ENCODE data around the gene PHF8. TPM values are rescaled to one million over a fixed set of nuclear protein-coding genes. Genes with fewer than 3 reads are reported as not detected.

The PHF8 gene
- polyA plus RNA-seq, 1 experiment = 9.7 TPM

- no peaks in the 10 kb centered on the region for H3K27me3 ChIP-seq (ENCODE audit: control insufficient read depth, insufficient read depth, low read length)
- H3K27ac ChIP-seq (ENCODE audit: low read depth, low read length) = no peak overlapping the region
- DNase-seq (ENCODE audit: low read depth, low spot score) = no peak
- ChIA-PET POLR2A (interaction anchor here (1.5 kb wide), 1 partner anchor 43 kb away, joined by 3 read pairs; the partner anchor contains the start of gene PHF8), CTCF (no interaction called here)
- H3K4me3 ChIP-seq (ENCODE audit: low read depth, low read length) = no peak overlapping the region
- no peaks in the 10 kb centered on the region for H3K9me3 ChIP-seq (ENCODE audit: control insufficient read depth, insufficient read depth, low read length)
- TF ChIP-seq, protein P1, sequence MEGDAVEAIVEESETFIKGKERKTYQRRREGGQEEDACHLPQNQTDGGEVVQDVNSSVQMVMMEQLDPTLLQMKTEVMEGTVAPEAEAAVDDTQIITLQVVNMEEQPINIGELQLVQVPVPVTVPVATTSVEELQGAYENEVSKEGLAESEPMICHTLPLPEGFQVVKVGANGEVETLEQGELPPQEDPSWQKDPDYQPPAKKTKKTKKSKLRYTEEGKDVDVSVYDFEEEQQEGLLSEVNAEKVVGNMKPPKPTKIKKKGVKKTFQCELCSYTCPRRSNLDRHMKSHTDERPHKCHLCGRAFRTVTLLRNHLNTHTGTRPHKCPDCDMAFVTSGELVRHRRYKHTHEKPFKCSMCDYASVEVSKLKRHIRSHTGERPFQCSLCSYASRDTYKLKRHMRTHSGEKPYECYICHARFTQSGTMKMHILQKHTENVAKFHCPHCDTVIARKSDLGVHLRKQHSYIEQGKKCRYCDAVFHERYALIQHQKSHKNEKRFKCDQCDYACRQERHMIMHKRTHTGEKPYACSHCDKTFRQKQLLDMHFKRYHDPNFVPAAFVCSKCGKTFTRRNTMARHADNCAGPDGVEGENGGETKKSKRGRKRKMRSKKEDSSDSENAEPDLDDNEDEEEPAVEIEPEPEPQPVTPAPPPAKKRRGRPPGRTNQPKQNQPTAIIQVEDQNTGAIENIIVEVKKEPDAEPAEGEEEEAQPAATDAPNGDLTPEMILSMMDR (IDR thresholded peaks at IDR 0.05; ENCODE audit: low read depth, low read length) = no peak
These were observed 43.4 kb upstream of the PHF8 start for GRCh38 chrX:54087661-54088060.

GRCh38 chrX:54085666-54086065 lies 41.4 kb upstream of the PHF8 start:
- DNase-seq (ENCODE audit: low read depth, low spot score) = no peak
- ChIA-PET POLR2A (no interaction called here), CTCF (no interaction called here)
- TF ChIP-seq, protein P1 (IDR thresholded peaks at IDR 0.05; ENCODE audit: low read depth, low read length) = no peak
- Histone ChIP-seq H3K9me3 (ENCODE audit: control insufficient read depth, insufficient read depth, low read length) (no peaks in the 10 kb centered on the region), H3K27ac (ENCODE audit: low read depth, low read length) (no peak overlapping the region), H3K4me3 (ENCODE audit: low read depth, low read length) (no peak overlapping the region), H3K27me3 (ENCODE audit: control insufficient read depth, insufficient read depth, low read length) (no peaks in the 10 kb centered on the region)

GRCh38 chrX:54076903-54077302 lies 32.6 kb upstream of the PHF8 start:
- no peaks in the 10 kb centered on the region for H3K27me3 ChIP-seq (ENCODE audit: control insufficient read depth, insufficient read depth, low read length)
- peak; percentile 15 for DNase-seq (ENCODE audit: low read depth, low spot score)
- no peaks in the 10 kb centered on the region for H3K9me3 ChIP-seq (ENCODE audit: control insufficient read depth, insufficient read depth, low read length)
- TF ChIP-seq, protein P1 (IDR thresholded peaks at IDR 0.05; ENCODE audit: low read depth, low read length) = no peak
- ChIA-PET POLR2A (no interaction called here), CTCF (no interaction called here)
- no peak overlapping the region for H3K27ac ChIP-seq (ENCODE audit: low read depth, low read length)
- H3K4me3 ChIP-seq (ENCODE audit: low read depth, low read length) = no peak overlapping the region

- Histone ChIP-seq H3K4me3 (ENCODE audit: low read depth, low read length) (no peak overlapping the region), H3K27me3 (ENCODE audit: control insufficient read depth, insufficient read depth, low read length) (no peaks in the 10 kb centered on the region), H3K9me3 (ENCODE audit: control insufficient read depth, insufficient read depth, low read length) (no peaks in the 10 kb centered on the region), H3K27ac (ENCODE audit: low read depth, low read length) (no peak overlapping the region)
- ChIA-PET POLR2A (no interaction called here), CTCF (no interaction called here)
- DNase-seq (ENCODE audit: low read depth, low spot score) = no peak
- TF ChIP-seq, protein P1 (IDR thresholded peaks at IDR 0.05; ENCODE audit: low read depth, low read length) = no peak
These were observed 30.6 kb upstream of the PHF8 start for GRCh38 chrX:54074826-54075225.

DNA sequence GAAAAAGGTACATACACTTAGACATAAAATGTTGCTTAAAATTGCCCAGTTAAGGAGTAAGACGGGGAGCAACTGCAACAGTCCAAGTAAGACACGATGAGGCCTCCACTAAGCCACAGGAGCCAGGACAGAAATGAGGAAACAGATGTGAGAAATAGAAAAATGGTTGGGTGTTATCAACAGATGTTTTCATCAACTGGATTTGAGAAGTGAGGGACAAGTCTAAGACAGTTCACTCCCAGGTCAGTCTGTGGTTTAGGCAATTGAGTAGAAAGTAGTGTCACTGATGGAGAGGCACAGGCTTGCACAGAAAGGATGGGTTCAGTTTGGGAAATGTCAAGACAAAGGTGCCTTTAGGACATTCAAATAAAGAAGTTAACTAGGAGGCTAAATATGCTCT lies 23.5 kb upstream of the PHF8 start:
- no peaks in the 10 kb centered on the region for H3K9me3 ChIP-seq (ENCODE audit: control insufficient read depth, insufficient read depth, low read length)
- H3K27me3 ChIP-seq (ENCODE audit: control insufficient read depth, insufficient read depth, low read length) = no peaks in the 10 kb centered on the region
- ChIA-PET CTCF (no interaction called here), POLR2A (no interaction called here)
- DNase-seq (ENCODE audit: low read depth, low spot score) = no peak
- H3K27ac ChIP-seq (ENCODE audit: low read depth, low read length) = no peak overlapping the region
- TF ChIP-seq, protein P1 (IDR thresholded peaks at IDR 0.05; ENCODE audit: low read depth, low read length) = no peak
- H3K4me3 ChIP-seq (ENCODE audit: low read depth, low read length) = no peak overlapping the region
